Ishikawa (cell line): Measurements from ENCODE around the gene FBXO21.

Experiments used
- CEBPB ChIP-seq: IDR thresholded peaks from 2 replicates; pipeline ENCODE4 v1.6.1; 2012
- CREB1 ChIP-seq: IDR thresholded peaks from 2 replicates; pipeline ENCODE4 v1.6.1; 2012; ENCODE audit warnings: low read depth
- EGR1 ChIP-seq: IDR thresholded peaks from 2 replicates; pipeline ENCODE4 v1.6.1; 2012
- EP300 ChIP-seq: IDR thresholded peaks from 2 replicates; pipeline ENCODE4 v1.6.1; 2012; ENCODE audit warnings: borderline replicate concordance
- FOXM1 ChIP-seq: IDR thresholded peaks from 2 replicates; pipeline ENCODE4 v1.6.1; 2012; ENCODE audit warnings: low read depth, borderline replicate concordance
- NFIC ChIP-seq: IDR thresholded peaks from 2 replicates; pipeline ENCODE4 v1.6.1; 2012
- RAD21 ChIP-seq: IDR thresholded peaks from 2 replicates; pipeline ENCODE4 v1.6.1; 2012; ENCODE audit warnings: low read depth
- TAF1 ChIP-seq: IDR thresholded peaks from 2 replicates; pipeline ENCODE4 v1.6.1; 2012; ENCODE audit warnings: low read depth, mild to moderate bottlenecking
- TCF12 ChIP-seq: IDR thresholded peaks from 2 replicates; pipeline ENCODE4 v1.6.1; 2012; ENCODE audit warnings: low read depth
- TEAD4 ChIP-seq: IDR thresholded peaks from 2 replicates; pipeline ENCODE4 v1.6.1; 2012
- YY1 ChIP-seq: IDR thresholded peaks from 2 replicates; pipeline ENCODE4 v1.6.1; 2012; ENCODE audit warnings: low read depth
- ZBTB7A ChIP-seq: IDR thresholded peaks from 2 replicates; pipeline ENCODE4 v1.6.1; 2012; ENCODE audit warnings: low read depth
- TF ChIP-seq, protein P1 (sequence below): IDR thresholded peaks from 2 replicates; pipeline ENCODE4 v1.6.1; 2012
- TF ChIP-seq, protein P2 (sequence below): IDR thresholded peaks from 2 replicates; pipeline ENCODE4 v1.6.1; 2012
- TF ChIP-seq, protein P3 (sequence below): IDR thresholded peaks from 2 replicates; pipeline ENCODE4 v1.6.1; 2012; ENCODE audit warnings: low read depth, mild to moderate bottlenecking

FBXO21 gene

DNA sequence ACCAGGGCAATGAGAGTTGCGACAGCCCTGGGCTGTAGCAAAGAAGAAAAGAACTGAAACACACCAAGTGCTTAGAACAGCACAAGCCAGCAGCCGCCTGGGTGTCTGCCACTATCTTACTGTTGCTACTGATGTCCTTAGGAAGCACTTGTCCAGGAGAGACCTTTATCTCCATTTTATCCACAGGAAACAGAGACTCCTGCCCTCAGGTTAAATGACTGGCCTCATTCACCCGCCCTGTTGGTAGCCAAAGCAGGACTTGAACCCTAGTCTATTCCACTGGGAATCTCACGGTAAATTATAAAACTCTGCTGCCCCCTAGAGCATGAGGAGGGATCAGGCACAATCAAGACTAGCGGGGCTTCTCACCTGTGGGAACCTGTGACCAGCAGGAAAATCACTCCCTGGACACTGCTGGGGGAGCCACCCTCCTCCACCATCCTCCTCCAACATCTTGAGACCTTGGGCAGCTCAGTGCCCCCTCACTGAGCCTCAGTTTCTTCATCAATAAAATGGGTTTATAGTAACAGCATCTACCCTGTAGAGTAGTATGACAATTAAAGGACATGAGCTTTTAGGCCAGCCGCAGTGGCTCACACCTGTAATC is 70.6 kb downstream of the FBXO21 start:
- TF ChIP-seq RAD21 = peak; percentile 64
- TF ChIP-seq TAF1 = no peak

DNA sequence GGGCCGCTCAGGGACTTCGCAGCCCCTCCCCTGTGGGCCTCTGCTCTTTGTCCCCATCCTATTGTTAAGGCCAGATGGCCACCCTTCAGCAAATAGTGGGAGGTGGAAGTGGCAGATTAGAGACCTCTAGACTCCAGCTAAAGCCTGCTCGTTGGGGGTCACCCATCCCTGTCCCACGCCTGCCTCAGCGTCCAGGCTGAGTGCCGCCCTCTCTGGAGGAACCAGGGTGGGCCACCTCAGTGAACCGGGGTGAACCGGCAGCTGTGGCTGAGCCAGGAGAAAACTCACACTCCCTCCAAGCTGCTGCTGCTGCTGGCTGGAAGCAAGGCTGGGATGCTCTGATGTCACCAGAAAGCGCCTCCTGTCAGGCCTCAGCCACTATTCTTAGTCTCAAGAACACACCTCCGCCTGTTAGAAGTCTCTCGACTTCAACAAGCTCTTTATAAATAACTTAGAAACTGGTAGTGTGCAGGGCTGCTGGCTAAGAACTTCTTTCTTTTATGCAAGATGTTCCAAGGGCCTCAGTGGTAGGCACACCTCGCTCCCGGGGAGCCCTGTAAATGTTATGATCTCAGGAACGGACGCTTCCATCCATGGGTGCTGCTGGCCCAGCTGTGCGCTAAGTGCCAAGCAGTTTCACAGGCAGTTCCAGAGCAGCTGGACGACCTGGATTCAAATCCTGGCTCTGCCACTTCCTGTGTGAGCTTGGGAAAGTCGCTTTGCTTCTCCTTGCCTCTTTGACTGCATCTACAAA is 71.3 kb downstream of the FBXO21 start:
- TF ChIP-seq TEAD4 (no peak), FOXM1 (no peak), CEBPB (no peak), YY1 (no peak), ZBTB7A (no peak), EP300 (no peak), TCF12 (no peak), RAD21 (no peak), NFIC (no peak), CREB1 (no peak), TAF1 (no peak), EGR1 (no peak)
- TF ChIP-seq, protein P1, sequence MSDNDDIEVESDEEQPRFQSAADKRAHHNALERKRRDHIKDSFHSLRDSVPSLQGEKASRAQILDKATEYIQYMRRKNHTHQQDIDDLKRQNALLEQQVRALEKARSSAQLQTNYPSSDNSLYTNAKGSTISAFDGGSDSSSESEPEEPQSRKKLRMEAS = no peak
- TF ChIP-seq, protein P2, sequence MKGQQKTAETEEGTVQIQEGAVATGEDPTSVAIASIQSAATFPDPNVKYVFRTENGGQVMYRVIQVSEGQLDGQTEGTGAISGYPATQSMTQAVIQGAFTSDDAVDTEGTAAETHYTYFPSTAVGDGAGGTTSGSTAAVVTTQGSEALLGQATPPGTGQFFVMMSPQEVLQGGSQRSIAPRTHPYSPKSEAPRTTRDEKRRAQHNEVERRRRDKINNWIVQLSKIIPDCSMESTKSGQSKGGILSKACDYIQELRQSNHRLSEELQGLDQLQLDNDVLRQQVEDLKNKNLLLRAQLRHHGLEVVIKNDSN = no peak
- TF ChIP-seq, protein P3, sequence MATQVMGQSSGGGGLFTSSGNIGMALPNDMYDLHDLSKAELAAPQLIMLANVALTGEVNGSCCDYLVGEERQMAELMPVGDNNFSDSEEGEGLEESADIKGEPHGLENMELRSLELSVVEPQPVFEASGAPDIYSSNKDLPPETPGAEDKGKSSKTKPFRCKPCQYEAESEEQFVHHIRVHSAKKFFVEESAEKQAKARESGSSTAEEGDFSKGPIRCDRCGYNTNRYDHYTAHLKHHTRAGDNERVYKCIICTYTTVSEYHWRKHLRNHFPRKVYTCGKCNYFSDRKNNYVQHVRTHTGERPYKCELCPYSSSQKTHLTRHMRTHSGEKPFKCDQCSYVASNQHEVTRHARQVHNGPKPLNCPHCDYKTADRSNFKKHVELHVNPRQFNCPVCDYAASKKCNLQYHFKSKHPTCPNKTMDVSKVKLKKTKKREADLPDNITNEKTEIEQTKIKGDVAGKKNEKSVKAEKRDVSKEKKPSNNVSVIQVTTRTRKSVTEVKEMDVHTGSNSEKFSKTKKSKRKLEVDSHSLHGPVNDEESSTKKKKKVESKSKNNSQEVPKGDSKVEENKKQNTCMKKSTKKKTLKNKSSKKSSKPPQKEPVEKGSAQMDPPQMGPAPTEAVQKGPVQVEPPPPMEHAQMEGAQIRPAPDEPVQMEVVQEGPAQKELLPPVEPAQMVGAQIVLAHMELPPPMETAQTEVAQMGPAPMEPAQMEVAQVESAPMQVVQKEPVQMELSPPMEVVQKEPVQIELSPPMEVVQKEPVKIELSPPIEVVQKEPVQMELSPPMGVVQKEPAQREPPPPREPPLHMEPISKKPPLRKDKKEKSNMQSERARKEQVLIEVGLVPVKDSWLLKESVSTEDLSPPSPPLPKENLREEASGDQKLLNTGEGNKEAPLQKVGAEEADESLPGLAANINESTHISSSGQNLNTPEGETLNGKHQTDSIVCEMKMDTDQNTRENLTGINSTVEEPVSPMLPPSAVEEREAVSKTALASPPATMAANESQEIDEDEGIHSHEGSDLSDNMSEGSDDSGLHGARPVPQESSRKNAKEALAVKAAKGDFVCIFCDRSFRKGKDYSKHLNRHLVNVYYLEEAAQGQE = no peak

DNA sequence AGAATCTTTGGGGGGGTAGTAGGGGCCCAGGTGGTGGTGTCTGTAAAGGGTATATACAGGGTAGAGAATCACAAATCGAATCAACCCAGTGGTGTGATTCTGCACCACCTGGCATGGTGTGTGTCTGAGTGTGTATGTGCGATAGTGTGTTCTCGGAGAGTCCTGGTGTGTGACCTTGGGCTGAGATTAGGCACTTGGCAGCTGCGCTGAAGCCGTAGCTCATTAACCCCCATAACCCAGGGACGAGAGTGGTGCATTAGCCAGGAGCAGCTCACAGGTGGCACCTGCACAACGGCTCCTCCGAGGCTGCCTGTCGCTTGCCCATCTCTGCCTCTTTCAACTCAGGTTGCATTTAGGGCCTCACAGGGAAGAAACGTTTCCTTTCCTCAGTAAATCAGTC is 75.5 kb downstream of the FBXO21 start:
- TF ChIP-seq TEAD4 = no peak

DNA sequence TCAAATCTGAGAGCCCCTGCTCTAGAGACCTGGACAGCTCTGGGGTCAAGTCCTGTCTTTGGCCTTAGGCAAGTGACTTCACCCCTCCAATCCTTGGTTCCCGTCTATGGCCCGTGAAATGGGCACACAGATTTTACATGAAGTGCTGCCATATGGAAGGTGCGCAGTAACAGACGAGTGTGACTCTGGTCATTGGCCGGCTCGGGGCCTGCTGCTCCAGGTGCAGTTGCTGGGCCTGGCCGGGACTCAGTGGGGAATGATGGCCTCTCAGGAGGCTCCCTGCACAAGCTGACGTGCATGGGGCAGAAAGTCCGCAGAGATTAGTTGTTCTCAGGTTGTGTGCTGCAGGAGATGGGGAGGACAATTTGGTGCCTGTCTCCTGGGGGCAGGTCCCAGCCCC is 77.0 kb downstream of the FBXO21 start:
- TF ChIP-seq, protein P3 = no peak
- no peak for TF ChIP-seq TAF1
- TF ChIP-seq NFIC = no peak
- TF ChIP-seq, protein P1 = no peak
- no peak for TF ChIP-seq ZBTB7A
- TF ChIP-seq TEAD4 = no peak
- TF ChIP-seq, protein P2 = no peak
- no peak for TF ChIP-seq EGR1
- TF ChIP-seq RAD21 = no peak
- TF ChIP-seq YY1 = no peak
- TF ChIP-seq CREB1 = no peak
- no peak for TF ChIP-seq FOXM1
- no peak for TF ChIP-seq EP300
- no peak for TF ChIP-seq CEBPB

DNA sequence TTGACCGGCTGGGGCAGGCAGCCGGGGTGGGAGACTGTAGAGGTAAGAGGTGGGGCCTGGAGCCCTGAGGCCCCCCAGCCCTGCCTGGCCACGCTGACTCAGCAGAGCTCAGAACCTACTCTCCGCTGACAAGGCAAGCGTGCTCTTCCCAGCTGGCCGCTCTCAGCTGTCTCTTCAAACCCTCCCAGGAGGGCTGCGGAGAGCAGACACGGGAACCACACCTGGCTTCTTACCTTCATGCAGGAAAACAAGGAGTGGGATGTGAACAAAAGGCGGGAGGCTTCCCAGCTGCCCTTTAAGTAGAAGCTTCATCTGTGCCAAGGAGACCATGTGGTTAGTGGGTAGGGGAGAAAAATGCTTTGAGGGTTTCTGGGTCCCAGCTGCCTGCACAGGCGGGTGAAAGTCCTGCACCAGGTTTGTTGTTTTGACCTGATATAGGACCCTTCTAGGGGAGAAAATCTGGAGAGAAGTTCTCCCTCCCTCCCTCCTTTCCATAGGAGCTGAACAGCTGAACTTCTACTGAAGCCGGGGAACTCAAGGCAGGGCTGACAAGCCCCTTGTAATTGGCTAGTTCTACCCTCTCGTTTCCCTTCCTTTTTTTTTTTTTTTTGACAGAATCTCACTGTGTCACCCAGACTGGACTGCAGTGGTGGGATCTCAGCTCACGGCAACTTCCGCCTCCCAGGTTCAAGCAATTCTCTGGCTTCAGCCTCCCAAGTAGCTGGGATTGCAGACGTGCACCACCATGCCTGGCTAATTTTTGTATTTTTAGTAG is 78.3 kb downstream of the FBXO21 start:
- TF ChIP-seq, protein P2 = no peak
- TF ChIP-seq EGR1 (no peak), CREB1 (no peak), YY1 (no peak), TEAD4 (no peak), NFIC (no peak), ZBTB7A (no peak), EP300 (no peak), RAD21 (no peak), FOXM1 (no peak), TAF1 (no peak)
- TF ChIP-seq, protein P3 = no peak
- TF ChIP-seq, protein P1 = no peak
